GM10266 (cell line): ENCODE results near the gene ZNF33B.

ENCODE experiments used
- DNase-seq: peaks from one replicate; pipeline ENCODE4 v3.0.0; 2012; ENCODE audit errors: extremely low spot score
- CTCF ChIP-seq: IDR thresholded peaks from 2 replicates; pipeline ENCODE4 v1.5.1; 2012; ENCODE audit warnings: mild to moderate bottlenecking, low read depth; ENCODE audit not compliant: control insufficient read depth, insufficient read depth; ENCODE audit errors: missing control alignments

The ZNF33B gene

GRCh38 chr10:42551582-42552187 lies 86.7 kb downstream of the ZNF33B start:
- no peak for DNase-seq
- no peak for TF ChIP-seq CTCF

- TF ChIP-seq CTCF = no peak
- DNase-seq = no peak
Measured at GRCh38 chr10:42549851-42550250, 88.5 kb downstream of the ZNF33B start.

GRCh38 chr10:42548254-42548653 lies 90.1 kb downstream of the ZNF33B start:
- TF ChIP-seq CTCF = no peak
- no peak for DNase-seq

- DNase-seq = no peak
- no peak for TF ChIP-seq CTCF
Measured at GRCh38 chr10:42544945-42545344, 93.4 kb downstream of the ZNF33B start.

- TF ChIP-seq CTCF = no peak
- DNase-seq = no peak
Measured at GRCh38 chr10:42543840-42544372, 94.5 kb downstream of the ZNF33B start.
